NCI-H226 (cell line): ENCODE data around the gene PTPN11.
"Not testable (repeated sequence)": the region's sequence is repeated elsewhere in the genome, so short reads cannot be mapped to it uniquely, and the experiment has no call there.

Source experiments
- DNase-seq: peaks from one replicate; pipeline ENCODE4 v3.0.0-alpha.2; 2015

Gene PTPN11

GRCh38 chr12:112518365-112518735 lies 99.6 kb downstream of the PTPN11 start:
- DNase-seq, result no peak

GRCh38 chr12:112519841-112520340 lies 101.1 kb downstream of the PTPN11 start:
- DNase-seq, result not testable (repeated sequence)

GRCh38 chr12:112523856-112524255 lies 105.1 kb downstream of the PTPN11 start:
- no peak for DNase-seq

GRCh38 chr12:112524269-112524668 lies 105.5 kb downstream of the PTPN11 start:
- no peak for DNase-seq

GRCh38 chr12:112524676-112525425 lies 106.1 kb downstream of the PTPN11 start:
- peak; percentile 65 for DNase-seq

GRCh38 chr12:112525426-112525809 lies 106.7 kb downstream of the PTPN11 start:
- DNase-seq, result no peak

- no peak for DNase-seq
These were observed 108.3 kb downstream of the PTPN11 start for GRCh38 chr12:112527082-112527481.

GRCh38 chr12:112527501-112527900 lies 108.8 kb downstream of the PTPN11 start:
- no peak for DNase-seq

- no peak for DNase-seq
These were observed 109.8 kb downstream of the PTPN11 start for GRCh38 chr12:112528521-112528920.

- no peak for DNase-seq
These were observed 112.2 kb downstream of the PTPN11 start for GRCh38 chr12:112530941-112531340.

- no peak for DNase-seq
These were observed 113.4 kb downstream of the PTPN11 start for GRCh38 chr12:112532106-112532505.

- DNase-seq, result no peak
These were observed 114.8 kb downstream of the PTPN11 start for GRCh38 chr12:112533528-112533927.

GRCh38 chr12:112535017-112535416 lies 116.3 kb downstream of the PTPN11 start:
- no peak for DNase-seq

- DNase-seq, result no peak
These were observed 117.1 kb downstream of the PTPN11 start for GRCh38 chr12:112535637-112536366.

- DNase-seq, result no peak
These were observed 117.6 kb downstream of the PTPN11 start for GRCh38 chr12:112536367-112536730.

GRCh38 chr12:112537710-112538396 lies 119.1 kb downstream of the PTPN11 start:
- DNase-seq, result no peak

GRCh38 chr12:112538740-112539139 lies 120.0 kb downstream of the PTPN11 start:
- DNase-seq, result no peak

GRCh38 chr12:112539221-112539620 lies 120.5 kb downstream of the PTPN11 start:
- DNase-seq, result no peak

GRCh38 chr12:112540021-112540420 lies 121.3 kb downstream of the PTPN11 start:
- no peak for DNase-seq

- DNase-seq, result no peak
These were observed 125.0 kb downstream of the PTPN11 start for GRCh38 chr12:112543751-112544150.

- DNase-seq, result no peak
These were observed 127.6 kb downstream of the PTPN11 start for GRCh38 chr12:112546339-112546738.

- DNase-seq, result no peak
These were observed 128.2 kb downstream of the PTPN11 start for GRCh38 chr12:112546996-112547395.

GRCh38 chr12:112549031-112549430 lies 130.3 kb downstream of the PTPN11 start:
- DNase-seq, result no peak

GRCh38 chr12:112551681-112552080 lies 132.9 kb downstream of the PTPN11 start:
- no peak for DNase-seq
